Cardiac septum (tissue), 1 donor: Measurements from ENCODE around the gene GPR17. TPM values are rescaled to one million over a fixed set of nuclear protein-coding genes. Genes with fewer than 3 reads are reported as not detected.

ENCODE experiments used
- DNase-seq: peaks from one replicate; pipeline ENCODE4 v3.0.0-alpha.2; 2020; ENCODE audit warnings: low spot score
- intact Hi-C: fragments of 100-400 bp; cut with DNase I; formaldehyde crosslinking; loops from one replicate; pipeline ENCODE4 v1.14.0; 2022
- total RNA-seq: library from RNA; stranded (reverse); fragmentation: NEBNext Ultra II Directional; extraction: Animal tissue kit (Norgen Biotek cat#: 25700); gene quantifications from one replicate; pipeline ENCODE4 v1.2.1, GENCODE V29; 2021
- donor health status: DM: no; HTN: no; CAD: no.

Gene GPR17
- total RNA-seq, 1 donor from 2014 or later = 0.19 TPM

- peak; percentile 79 for DNase-seq
- intact Hi-C loops = no loop called here
These were observed 16.1 kb downstream of the GPR17 start for GRCh38 chr2:127661949-127662510.

- intact Hi-C loops = no loop called here
- peak; percentile 72 for DNase-seq
These were observed 17.1 kb downstream of the GPR17 start for GRCh38 chr2:127662937-127663565.

GRCh38 chr2:127663566-127664064 is 17.7 kb downstream of the GPR17 start:
- DNase-seq = no peak
- intact Hi-C loops = no loop called here

- peak; percentile 85 for DNase-seq
- intact Hi-C loops = no loop called here
These were observed 18.3 kb downstream of the GPR17 start for GRCh38 chr2:127664065-127664894.

- intact Hi-C loops = no loop called here
- no peak for DNase-seq
These were observed 18.9 kb downstream of the GPR17 start for GRCh38 chr2:127664895-127665225.

GRCh38 chr2:127665267-127665893 is 19.4 kb downstream of the GPR17 start:
- DNase-seq = no peak
- intact Hi-C loops = no loop called here

GRCh38 chr2:127669056-127669455 is 23.1 kb downstream of the GPR17 start:
- intact Hi-C loops = no loop called here
- no peak for DNase-seq

GRCh38 chr2:127670055-127670956 is 24.4 kb downstream of the GPR17 start:
- DNase-seq = no peak
- intact Hi-C loops = loop anchor here (10.0 kb wide), 1 partner anchor 266 kb away; no protein-coding TSS in a partner anchor

- intact Hi-C loops = loop anchor here (10.0 kb wide), 1 partner anchor 266 kb away; no protein-coding TSS in a partner anchor
- DNase-seq = no peak
These were observed 25.0 kb downstream of the GPR17 start for GRCh38 chr2:127670957-127671290.

GRCh38 chr2:127671557-127672302 is 25.8 kb downstream of the GPR17 start:
- DNase-seq = no peak
- intact Hi-C loops = loop anchor here (2.0 to 10.0 kb wide), 2 partner anchors 15 to 267 kb away; no protein-coding TSS in a partner anchor

- DNase-seq = no peak
- intact Hi-C loops = loop anchor here (2.0 to 10.0 kb wide), 2 partner anchors 16 to 268 kb away; no protein-coding TSS in a partner anchor
These were observed 26.6 kb downstream of the GPR17 start for GRCh38 chr2:127672341-127673224.

- DNase-seq = no peak
- intact Hi-C loops = loop anchor here (2.0 to 10.0 kb wide), 2 partner anchors 17 to 269 kb away; no protein-coding TSS in a partner anchor
These were observed 27.5 kb downstream of the GPR17 start for GRCh38 chr2:127673291-127674069.

GRCh38 chr2:127674241-127675209 is 28.6 kb downstream of the GPR17 start:
- DNase-seq = peak; percentile 71
- intact Hi-C loops = loop anchor here (10.0 kb wide), 1 partner anchor 270 kb away; no protein-coding TSS in a partner anchor

GRCh38 chr2:127675331-127676261 is 29.6 kb downstream of the GPR17 start, which contains the start of gene LIMS2:
Gene LIMS2 (minus strand): TSS chr2:127675530. CDS start chr2:127675024, 506 bp downstream.
- intact Hi-C loops = loop anchor here (10.0 kb wide), 1 partner anchor 271 kb away; no protein-coding TSS in a partner anchor
- no peak for DNase-seq
